Measurements from ENCODE around the gene ABCB10.

- no peak for TF ChIP-seq CTCF (IDR thresholded peaks at IDR 0.05 in 8 of 11, conservative IDR thresholded peaks at IDR 0.05 in 3 of 11)
- TF ChIP-seq POLR2A (IDR thresholded peaks at IDR 0.05): no peak
Measured at GRCh38 chr1:229594227-229595008, 35.9 kb upstream of the ABCB10 start.
